ENCODE data around the gene TCP10L.
"Not testable (repeated sequence)": the region's sequence is repeated elsewhere in the genome, so short reads cannot be mapped to it uniquely, and the experiment has no call there.

TCP10L gene

DNA sequence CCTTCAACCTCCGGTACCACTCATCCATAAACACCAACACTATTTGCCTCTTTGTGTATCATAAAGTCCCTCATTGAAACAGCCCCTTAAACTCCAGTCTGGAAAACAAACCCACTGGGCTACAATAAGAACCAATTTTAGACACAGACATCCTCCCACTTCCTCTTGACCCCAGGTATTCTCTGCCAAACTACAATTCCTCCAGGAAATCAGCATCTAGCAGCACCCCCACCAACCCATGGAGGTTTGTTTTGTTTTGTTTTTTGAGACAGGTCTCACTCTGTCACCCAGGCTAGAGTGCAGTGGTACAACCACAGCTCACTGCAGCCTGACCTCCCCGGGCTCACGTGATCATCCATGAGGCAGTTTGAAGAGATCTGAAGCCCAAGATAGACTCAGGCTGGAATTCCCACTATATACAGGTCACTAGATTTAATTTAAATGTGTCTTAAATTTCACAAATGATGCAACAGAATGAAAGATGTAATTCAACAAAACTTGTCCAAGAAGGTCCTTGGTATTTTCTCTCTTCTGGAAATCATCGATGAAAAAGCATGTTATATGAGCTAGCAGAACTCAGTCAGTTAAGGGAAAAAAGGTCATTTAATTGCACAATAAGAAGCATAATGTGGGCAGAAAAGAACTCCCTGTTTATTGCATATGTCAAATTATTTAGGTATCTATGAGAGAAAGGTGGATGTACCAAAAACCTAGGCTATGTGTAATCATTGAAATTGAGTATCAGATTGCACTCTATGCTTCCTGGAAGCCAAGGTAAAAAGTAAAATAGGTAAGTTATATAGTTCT, 30.3 kb downstream of the TCP10L start:
- no peak for DNase-seq (ENCODE audit: low read depth)

DNA sequence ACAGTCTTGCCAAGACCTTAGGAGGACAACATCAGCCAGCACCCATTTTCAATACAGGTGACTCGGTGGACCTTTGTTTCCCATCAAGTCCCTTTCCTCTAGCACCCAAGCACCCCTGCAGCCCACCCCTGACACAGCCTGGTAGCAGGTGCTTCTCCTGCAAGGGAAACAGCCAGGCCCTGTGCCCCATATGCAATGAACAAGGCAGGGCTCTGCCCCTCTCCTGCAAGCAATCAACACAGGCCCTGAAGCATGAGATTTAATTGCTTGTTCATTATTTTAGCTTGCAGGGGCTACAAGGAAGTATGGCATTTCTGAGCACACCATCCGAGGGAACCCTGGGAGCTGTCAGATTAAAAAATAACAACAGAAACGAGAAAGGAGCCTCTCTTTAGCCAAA, 35.4 kb downstream of the TCP10L start:
- no peak for DNase-seq (ENCODE audit: low read depth)

DNA sequence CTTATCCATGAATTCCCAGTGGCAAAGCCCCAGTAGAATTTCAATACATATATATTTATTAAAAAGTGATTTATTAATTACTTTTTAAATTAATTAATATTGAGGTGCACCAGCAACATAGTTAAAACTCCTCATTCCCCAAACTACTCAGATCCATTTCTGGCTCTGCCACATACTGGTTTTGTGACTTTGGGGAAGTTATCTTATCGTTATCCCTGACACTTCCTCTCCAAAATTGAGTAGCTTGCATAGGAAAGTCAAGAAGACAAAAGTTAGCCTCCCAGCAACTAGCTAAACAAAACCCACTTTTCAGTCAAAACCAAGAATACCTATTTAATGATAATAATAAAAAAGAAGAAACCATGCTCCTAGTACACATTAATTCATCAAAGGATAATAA, 35.9 kb downstream of the TCP10L start:
- no peak for DNase-seq (ENCODE audit: low read depth)

GRCh38 chr21:32548978-32549377, 36.3 kb downstream of the TCP10L start:
- DNase-seq (ENCODE audit: low read depth) = no peak

GRCh38 chr21:32547018-32547417, 38.3 kb downstream of the TCP10L start:
- no peak for DNase-seq (ENCODE audit: low read depth)

- no peak for DNase-seq (ENCODE audit: low read depth)
Observed at GRCh38 chr21:32545948-32546441, 39.3 kb downstream of the TCP10L start.

- no peak for DNase-seq (ENCODE audit: low read depth)
Observed at GRCh38 chr21:32544697-32545096, 40.6 kb downstream of the TCP10L start.

GRCh38 chr21:32543975-32544374, 41.3 kb downstream of the TCP10L start:
- DNase-seq (ENCODE audit: low read depth) = no peak

DNA sequence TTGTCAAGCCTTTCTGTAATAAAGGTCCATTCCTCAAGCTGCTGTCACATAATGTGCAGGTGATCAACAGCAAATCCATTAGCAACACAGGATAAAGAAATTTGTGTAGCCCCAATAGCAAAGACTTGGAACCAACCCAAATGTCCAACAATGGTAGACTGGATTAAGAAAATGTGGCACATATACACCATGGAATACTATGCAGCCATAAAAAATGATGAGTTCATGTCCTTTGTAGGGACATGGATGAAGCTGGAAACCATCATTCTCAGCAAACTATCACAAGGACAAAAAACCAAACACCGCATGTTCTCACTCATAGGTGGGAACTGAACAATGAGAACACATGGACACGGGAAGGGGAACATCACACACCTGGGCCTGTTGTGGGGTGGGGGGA, 42.3 kb downstream of the TCP10L start:
- DNase-seq (ENCODE audit: low read depth) = not testable (repeated sequence)

DNA sequence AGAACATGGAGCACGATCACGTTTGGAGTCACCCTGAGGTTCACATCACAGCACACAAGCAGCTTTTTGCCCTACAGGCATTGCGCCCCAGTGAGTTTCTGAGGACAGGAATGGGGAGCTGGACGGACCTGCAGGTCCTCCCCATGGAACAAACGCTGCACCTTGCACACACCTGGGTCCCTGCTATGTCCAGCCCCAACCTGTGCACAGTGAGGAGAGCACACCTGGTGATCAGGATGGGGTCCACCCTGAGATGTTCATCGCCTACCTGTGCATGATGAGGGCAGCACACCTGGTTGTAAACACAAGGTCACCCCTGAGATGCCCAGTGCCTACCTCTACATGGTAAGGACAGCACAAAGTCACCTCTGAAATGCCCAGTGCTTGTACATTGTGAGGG, 45.9 kb downstream of the TCP10L start:
- no peak for DNase-seq (ENCODE audit: low read depth)

- DNase-seq (ENCODE audit: low read depth) = peak; percentile 23
Observed at GRCh38 chr21:32538147-32538792, 47.1 kb downstream of the TCP10L start.

GRCh38 chr21:32537569-32537881, 47.8 kb downstream of the TCP10L start:
- no peak for DNase-seq (ENCODE audit: low read depth)

GRCh38 chr21:32535612-32536011, 49.7 kb downstream of the TCP10L start:
- DNase-seq (ENCODE audit: low read depth) = no peak

DNA sequence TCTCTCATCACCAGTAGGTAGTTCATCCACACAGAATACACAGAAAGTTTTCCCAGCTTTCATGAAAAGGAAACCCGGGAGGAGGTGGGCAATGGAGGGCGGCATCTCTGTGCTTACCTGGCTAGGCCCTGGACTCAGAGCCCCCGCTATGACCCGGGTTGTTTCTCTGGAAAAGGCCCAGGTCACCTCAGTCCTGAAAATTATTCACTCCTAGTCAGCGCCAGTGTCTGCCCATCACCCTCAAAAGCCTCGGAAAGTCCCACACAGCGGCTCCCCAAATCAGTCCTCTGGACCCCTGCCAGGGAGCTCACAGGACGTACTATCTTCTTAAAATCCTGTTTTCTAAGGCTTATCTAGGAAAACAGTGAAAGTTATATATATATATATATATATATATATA, 51.2 kb downstream of the TCP10L start:
- DNase-seq (ENCODE audit: low read depth) = no peak

GRCh38 chr21:32533611-32534010, 51.7 kb downstream of the TCP10L start:
- DNase-seq (ENCODE audit: low read depth) = no peak

DNA sequence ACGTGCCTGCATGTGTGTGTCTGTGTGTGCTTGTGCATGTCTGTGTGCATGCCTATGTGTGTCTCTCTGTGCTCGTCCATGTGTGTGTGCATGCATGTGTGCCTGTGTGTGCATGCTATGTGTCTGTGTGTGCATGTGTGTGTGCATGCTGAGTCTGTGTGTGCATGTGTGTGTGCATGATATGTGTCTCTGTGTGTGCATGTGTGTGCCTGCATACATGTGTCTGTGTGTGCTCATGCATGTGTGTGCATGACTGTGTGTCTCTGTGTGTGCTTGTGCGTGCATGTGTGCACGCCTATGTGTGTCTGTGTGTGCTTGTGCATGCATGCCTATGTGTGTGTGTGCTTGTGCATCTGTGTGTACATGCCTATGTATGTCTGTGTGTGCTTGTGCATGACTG, 52.3 kb downstream of the TCP10L start:
- DNase-seq (ENCODE audit: low read depth) = no peak

DNA sequence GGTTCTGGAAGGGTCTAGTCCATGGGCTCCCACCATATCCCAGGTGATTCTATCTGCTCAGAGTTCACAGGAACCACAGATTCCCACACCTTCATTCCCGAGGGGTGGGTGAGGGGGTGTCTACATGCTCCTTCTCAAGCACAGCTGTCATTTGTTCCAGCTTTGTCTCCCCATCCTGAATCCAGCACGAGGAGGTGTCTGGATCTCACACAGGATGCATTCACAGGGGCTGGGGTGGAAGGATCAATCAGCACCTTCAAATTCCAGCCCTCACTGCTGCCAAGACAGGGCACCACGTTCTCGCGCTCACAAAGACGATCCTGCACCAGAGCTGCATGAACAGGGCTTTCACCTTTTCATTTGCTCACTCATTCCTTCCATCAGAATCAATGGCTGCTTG, 52.7 kb downstream of the TCP10L start:
- DNase-seq (ENCODE audit: low read depth) = no peak

- DNase-seq (ENCODE audit: low read depth) = not testable (repeated sequence)
Observed at GRCh38 chr21:32531561-32531960, 53.8 kb downstream of the TCP10L start.

- DNase-seq (ENCODE audit: low read depth) = not testable (repeated sequence)
Observed at GRCh38 chr21:32530809-32531208, 54.5 kb downstream of the TCP10L start.

- no peak for DNase-seq (ENCODE audit: low read depth)
Observed at GRCh38 chr21:32529679-32530078, 55.6 kb downstream of the TCP10L start.

DNA sequence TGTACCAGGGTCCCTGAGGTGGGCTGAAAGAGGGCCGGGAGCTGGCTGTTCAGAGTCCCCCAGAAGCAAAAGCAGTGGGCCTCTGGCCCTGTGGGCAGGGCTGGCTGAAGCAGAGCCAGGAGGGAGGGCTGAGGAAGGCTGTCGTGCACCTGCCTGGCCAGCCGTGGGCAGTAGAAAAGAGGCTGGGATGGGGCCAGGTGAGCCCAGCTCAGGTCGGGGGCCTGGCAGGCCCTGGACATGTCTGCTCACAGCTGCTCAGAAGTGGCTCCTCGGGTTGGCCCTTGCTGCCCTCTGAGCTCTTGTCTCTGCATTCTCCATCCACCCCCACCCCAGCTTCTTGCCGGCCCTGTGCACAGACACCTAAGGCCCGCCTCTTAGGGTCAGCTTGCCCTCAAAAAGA, 60.0 kb downstream of the TCP10L start:
- no peak for DNase-seq (ENCODE audit: low read depth)

GRCh38 chr21:32523988-32524719, 61.2 kb downstream of the TCP10L start:
- DNase-seq (ENCODE audit: low read depth) = no peak

All from stimulated activated CD8-positive, alpha-beta memory T cell treated with anti-CD3 and anti-CD28 coated beads, Interleukin-4, amount 100 ng/mL, for 24 hours (primary cell).